GM12891 (cell line): Measurements from ENCODE around the gene DIS3L.

Source experiments
- PAX5 ChIP-seq: IDR thresholded peaks from 2 replicates; pipeline ENCODE4 v1.6.1; 2011; ENCODE audit warnings: low read length, moderate library complexity, mild to moderate bottlenecking; ENCODE audit not compliant: insufficient read depth, severe bottlenecking
- POLR2A ChIP-seq: IDR thresholded peaks from 2 replicates; pipeline ENCODE4 v1.6.1; 2011; ENCODE audit warnings: low read depth, low read length, control low read depth
- POLR2AphosphoS5 ChIP-seq: IDR thresholded peaks from 2 replicates; pipeline ENCODE4 v1.6.1; 2011; ENCODE audit warnings: low read depth, low read length, control low read depth
- TAF1 ChIP-seq: IDR thresholded peaks from 2 replicates; pipeline ENCODE4 v1.6.1; 2011; ENCODE audit warnings: low read depth, low read length, control low read depth

- TF ChIP-seq POLR2A (no peak), POLR2AphosphoS5 (no peak), TAF1 (no peak), PAX5 (no peak)
These were observed 46.4 kb upstream of the DIS3L start for GRCh38 chr15:66246937-66247336.
